Measurements from ENCODE around the gene RAP1B. TPM values are rescaled to one million over a fixed set of nuclear protein-coding genes. Genes with fewer than 3 reads are reported as not detected.

Gene RAP1B
- total and polyA plus RNA-seq, 2 of the 13 experiments (the other 11 are each of a cell fraction or from before 2014, with no cell fraction given), result 71.1 to 92.7 TPM

DNA sequence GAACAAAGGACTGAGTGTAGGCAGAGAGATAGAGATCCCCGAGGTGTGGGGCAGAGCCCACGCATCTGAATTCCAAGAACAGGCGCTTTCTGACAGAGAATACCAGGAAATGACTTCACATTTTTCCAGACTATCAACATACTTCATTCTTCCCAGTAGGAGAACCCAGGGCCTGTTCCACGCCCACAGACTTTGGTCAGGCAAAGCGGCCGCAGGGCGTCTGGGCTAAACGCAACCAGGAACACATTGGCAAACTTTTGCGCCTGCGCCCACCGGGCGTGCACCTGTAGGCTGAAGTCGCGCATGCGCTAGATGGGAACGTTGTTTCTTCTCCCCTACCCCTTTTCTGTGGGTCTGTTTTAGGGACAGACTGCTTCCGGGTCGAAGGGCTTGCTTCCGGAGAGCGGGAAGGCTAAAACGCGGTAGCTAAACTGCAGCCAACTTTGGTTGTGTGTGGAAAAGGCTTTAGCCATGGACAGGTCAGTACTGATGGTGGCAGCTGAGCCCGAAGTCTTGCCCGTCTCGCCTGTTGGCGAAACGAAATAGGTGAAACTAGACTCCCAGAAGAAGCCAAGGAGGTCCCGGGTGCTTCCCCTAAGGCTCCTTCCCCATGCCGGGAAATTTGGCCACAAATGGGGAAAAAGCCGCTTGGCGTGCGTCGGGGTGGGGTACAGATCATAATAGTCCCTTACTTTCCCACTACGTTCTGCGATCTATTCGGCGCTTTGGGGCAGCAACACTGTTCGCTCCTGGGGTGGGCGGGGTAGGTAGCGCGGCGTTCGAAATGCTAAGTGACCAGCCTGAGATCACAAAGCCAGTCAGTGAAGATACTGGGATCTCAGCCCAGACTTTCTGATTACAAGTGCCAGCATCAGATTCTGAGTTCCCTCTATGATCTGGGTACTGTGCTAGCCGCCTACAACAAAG is 76.2 kb downstream of the RAP1B start, which contains the start of gene NUP107 (continued):
- TF ChIP-seq, protein P1, sequence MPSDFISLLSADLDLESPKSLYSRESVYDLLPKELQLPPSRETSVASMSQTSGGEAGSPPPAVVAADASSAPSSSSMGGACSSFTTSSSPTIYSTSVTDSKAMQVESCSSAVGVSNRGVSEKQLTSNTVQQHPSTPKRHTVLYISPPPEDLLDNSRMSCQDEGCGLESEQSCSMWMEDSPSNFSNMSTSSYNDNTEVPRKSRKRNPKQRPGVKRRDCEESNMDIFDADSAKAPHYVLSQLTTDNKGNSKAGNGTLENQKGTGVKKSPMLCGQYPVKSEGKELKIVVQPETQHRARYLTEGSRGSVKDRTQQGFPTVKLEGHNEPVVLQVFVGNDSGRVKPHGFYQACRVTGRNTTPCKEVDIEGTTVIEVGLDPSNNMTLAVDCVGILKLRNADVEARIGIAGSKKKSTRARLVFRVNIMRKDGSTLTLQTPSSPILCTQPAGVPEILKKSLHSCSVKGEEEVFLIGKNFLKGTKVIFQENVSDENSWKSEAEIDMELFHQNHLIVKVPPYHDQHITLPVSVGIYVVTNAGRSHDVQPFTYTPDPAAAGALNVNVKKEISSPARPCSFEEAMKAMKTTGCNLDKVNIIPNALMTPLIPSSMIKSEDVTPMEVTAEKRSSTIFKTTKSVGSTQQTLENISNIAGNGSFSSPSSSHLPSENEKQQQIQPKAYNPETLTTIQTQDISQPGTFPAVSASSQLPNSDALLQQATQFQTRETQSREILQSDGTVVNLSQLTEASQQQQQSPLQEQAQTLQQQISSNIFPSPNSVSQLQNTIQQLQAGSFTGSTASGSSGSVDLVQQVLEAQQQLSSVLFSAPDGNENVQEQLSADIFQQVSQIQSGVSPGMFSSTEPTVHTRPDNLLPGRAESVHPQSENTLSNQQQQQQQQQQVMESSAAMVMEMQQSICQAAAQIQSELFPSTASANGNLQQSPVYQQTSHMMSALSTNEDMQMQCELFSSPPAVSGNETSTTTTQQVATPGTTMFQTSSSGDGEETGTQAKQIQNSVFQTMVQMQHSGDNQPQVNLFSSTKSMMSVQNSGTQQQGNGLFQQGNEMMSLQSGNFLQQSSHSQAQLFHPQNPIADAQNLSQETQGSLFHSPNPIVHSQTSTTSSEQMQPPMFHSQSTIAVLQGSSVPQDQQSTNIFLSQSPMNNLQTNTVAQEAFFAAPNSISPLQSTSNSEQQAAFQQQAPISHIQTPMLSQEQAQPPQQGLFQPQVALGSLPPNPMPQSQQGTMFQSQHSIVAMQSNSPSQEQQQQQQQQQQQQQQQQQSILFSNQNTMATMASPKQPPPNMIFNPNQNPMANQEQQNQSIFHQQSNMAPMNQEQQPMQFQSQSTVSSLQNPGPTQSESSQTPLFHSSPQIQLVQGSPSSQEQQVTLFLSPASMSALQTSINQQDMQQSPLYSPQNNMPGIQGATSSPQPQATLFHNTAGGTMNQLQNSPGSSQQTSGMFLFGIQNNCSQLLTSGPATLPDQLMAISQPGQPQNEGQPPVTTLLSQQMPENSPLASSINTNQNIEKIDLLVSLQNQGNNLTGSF (CRISPR knock-in tag; IDR thresholded peaks at IDR 0.05), result no peak
- TF ChIP-seq KDM5A (IDR thresholded peaks at IDR 0.05; ENCODE audit: borderline replicate concordance, low read length) (peak; percentile 100), PCBP1 (IDR thresholded peaks at IDR 0.05; ENCODE audit: borderline replicate concordance, low read depth, low read length) (peak; percentile 75; the same call in 1 of the 2 replicates), ZNF780A (CRISPR knock-in tag; IDR thresholded peaks at IDR 0.05) (no peak), SUZ12 (IDR thresholded peaks at IDR 0.05; ENCODE audit: low read depth, low read length) (no peak), EED (CRISPR knock-in tag; IDR thresholded peaks at IDR 0.05) (no peak), NONO (IDR thresholded peaks at IDR 0.05) (no peak), NONO (CRISPR knock-in tag; conservative IDR thresholded peaks at IDR 0.05) (peak; percentile 78), ZNF101 (CRISPR knock-in tag; IDR thresholded peaks at IDR 0.05; ENCODE audit: borderline replicate concordance, low read depth) (no peak), XRCC5 (optimal IDR thresholded peaks at IDR 0.05; ENCODE audit: low read length) (peak; percentile 94), GATA4 (IDR thresholded peaks at IDR 0.05; ENCODE audit: borderline replicate concordance, low read depth) (no peak; the same call in 1 of the 2 replicates), MIXL1 (CRISPR knock-in tag; IDR thresholded peaks at IDR 0.05) (peak; percentile 85), ATRX (CRISPR knock-in tag; IDR thresholded peaks at IDR 0.05; ENCODE audit: borderline replicate concordance) (no peak), ASH2L (IDR thresholded peaks at IDR 0.05; ENCODE audit: insufficient read length, low read depth, low read length) (peak; percentile 98), SETDB1 (CRISPR knock-in tag; IDR thresholded peaks at IDR 0.05; ENCODE audit: borderline replicate concordance) (no peak)
- TF ChIP-seq, protein P2, sequence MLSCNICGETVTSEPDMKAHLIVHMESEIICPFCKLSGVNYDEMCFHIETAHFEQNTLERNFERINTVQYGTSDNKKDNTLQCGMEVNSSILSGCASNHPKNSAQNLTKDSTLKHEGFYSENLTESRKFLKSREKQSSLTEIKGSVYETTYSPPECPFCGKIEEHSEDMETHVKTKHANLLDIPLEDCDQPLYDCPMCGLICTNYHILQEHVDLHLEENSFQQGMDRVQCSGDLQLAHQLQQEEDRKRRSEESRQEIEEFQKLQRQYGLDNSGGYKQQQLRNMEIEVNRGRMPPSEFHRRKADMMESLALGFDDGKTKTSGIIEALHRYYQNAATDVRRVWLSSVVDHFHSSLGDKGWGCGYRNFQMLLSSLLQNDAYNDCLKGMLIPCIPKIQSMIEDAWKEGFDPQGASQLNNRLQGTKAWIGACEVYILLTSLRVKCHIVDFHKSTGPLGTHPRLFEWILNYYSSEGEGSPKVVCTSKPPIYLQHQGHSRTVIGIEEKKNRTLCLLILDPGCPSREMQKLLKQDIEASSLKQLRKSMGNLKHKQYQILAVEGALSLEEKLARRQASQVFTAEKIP (CRISPR knock-in tag; IDR thresholded peaks at IDR 0.05; ENCODE audit: borderline replicate concordance), result no peak
- TF ChIP-seq, protein P3, sequence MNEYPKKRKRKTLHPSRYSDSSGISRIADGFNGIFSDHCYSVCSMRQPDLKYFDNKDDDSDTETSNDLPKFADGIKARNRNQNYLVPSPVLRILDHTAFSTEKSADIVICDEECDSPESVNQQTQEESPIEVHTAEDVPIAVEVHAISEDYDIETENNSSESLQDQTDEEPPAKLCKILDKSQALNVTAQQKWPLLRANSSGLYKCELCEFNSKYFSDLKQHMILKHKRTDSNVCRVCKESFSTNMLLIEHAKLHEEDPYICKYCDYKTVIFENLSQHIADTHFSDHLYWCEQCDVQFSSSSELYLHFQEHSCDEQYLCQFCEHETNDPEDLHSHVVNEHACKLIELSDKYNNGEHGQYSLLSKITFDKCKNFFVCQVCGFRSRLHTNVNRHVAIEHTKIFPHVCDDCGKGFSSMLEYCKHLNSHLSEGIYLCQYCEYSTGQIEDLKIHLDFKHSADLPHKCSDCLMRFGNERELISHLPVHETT (CRISPR knock-in tag; conservative IDR thresholded peaks at IDR 0.05), result peak; percentile 95

Data from HepG2 (cell line).